ENCODE measurements around the gene CALCOCO1.

GRCh38 chr12:53696285-53696654 lies 31.0 kb downstream of the CALCOCO1 start:
- TF ChIP-seq CTCF (IDR thresholded peaks at IDR 0.05; ENCODE audit: low read depth, low read length, missing input control) (no peak), RAD21 (IDR thresholded peaks at IDR 0.05) (no peak), JUND (IDR thresholded peaks at IDR 0.05) (no peak), TAF1 (conservative IDR thresholded peaks at IDR 0.05) (no peak), YY1 (IDR thresholded peaks at IDR 0.05) (no peak), MAX (IDR thresholded peaks at IDR 0.05) (no peak), SP1 (IDR thresholded peaks at IDR 0.05) (peak; percentile 9), HNF4A (conservative IDR thresholded peaks at IDR 0.05) (no peak), GABPA (IDR thresholded peaks at IDR 0.05 in 1 of 2, conservative IDR thresholded peaks at IDR 0.05 in 1 of 2) (no peak), FOXA1 (IDR thresholded peaks at IDR 0.05) (no peak), HNF4G (IDR thresholded peaks at IDR 0.05) (no peak)
- TF ChIP-seq, protein P1, sequence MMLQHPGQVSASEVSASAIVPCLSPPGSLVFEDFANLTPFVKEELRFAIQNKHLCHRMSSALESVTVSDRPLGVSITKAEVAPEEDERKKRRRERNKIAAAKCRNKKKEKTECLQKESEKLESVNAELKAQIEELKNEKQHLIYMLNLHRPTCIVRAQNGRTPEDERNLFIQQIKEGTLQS (IDR thresholded peaks at IDR 0.05), result no peak
